Adrenal gland (tissue), 5 donors: ENCODE results near the gene STC2.

Source experiments
- POLR2A ChIP-seq, 2 donors: fragments of 450-650 bp; IDR thresholded peaks; one replicate each; pipeline ENCODE4 v1.6.1; 2017; ENCODE audit warnings: antibody characterized with exemption in 2 of 2, mild to moderate bottlenecking in 2 of 2, moderate library complexity in 1 of 2
- TF ChIP-seq, protein P1 (sequence below), 6 experiments: fragments of 450-650 bp in 4 of 6; fragments of 200-600 bp in 2 of 6; sonication (generic) in 1 of 6; IDR thresholded peaks; 1 replicate in 5 of 6; 2 replicates in 1 of 6; pipeline versions ENCODE4 v1.5.1 to v1.8.0; 2016 to 2021; ENCODE audit warnings: antibody characterized with exemption in 6 of 6, mild to moderate bottlenecking in 2 of 6, moderate library complexity in 1 of 6
- donor health status: DM: no; HTN: no; CAD: no.

DNA sequence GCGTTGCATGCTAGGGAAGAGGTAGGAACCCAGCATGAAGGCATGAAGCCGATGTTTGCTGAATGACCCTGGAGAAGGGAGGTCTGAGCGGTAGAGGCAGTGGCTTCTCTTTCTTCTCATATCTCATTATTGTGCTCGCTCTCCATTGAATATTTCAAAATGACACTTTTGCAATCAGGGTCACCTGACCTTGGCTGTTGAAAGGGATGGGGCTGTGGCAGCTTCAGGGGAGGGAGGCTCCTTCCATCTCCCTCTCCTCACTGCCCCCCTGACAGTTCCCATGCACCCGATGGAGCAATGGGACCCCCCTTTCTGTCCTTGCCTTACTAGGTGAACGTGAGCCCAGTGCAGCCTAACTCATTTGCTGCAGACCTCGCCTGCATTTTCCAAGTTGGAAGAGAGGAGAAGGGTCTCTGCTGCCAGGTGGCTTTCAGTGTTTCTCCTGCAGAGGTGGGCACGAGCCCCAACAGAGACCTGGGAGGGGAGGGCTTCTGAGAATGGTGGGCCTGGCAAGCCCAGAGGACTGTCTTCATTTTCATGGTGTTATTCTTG, 17.9 kb downstream of the STC2 start:
- TF ChIP-seq, protein P1, sequence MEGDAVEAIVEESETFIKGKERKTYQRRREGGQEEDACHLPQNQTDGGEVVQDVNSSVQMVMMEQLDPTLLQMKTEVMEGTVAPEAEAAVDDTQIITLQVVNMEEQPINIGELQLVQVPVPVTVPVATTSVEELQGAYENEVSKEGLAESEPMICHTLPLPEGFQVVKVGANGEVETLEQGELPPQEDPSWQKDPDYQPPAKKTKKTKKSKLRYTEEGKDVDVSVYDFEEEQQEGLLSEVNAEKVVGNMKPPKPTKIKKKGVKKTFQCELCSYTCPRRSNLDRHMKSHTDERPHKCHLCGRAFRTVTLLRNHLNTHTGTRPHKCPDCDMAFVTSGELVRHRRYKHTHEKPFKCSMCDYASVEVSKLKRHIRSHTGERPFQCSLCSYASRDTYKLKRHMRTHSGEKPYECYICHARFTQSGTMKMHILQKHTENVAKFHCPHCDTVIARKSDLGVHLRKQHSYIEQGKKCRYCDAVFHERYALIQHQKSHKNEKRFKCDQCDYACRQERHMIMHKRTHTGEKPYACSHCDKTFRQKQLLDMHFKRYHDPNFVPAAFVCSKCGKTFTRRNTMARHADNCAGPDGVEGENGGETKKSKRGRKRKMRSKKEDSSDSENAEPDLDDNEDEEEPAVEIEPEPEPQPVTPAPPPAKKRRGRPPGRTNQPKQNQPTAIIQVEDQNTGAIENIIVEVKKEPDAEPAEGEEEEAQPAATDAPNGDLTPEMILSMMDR (IDR thresholded peaks at IDR 0.05), result no peak
- no peak for TF ChIP-seq POLR2A (IDR thresholded peaks at IDR 0.05)
